ENCODE data around the gene SERP2.

DNA sequence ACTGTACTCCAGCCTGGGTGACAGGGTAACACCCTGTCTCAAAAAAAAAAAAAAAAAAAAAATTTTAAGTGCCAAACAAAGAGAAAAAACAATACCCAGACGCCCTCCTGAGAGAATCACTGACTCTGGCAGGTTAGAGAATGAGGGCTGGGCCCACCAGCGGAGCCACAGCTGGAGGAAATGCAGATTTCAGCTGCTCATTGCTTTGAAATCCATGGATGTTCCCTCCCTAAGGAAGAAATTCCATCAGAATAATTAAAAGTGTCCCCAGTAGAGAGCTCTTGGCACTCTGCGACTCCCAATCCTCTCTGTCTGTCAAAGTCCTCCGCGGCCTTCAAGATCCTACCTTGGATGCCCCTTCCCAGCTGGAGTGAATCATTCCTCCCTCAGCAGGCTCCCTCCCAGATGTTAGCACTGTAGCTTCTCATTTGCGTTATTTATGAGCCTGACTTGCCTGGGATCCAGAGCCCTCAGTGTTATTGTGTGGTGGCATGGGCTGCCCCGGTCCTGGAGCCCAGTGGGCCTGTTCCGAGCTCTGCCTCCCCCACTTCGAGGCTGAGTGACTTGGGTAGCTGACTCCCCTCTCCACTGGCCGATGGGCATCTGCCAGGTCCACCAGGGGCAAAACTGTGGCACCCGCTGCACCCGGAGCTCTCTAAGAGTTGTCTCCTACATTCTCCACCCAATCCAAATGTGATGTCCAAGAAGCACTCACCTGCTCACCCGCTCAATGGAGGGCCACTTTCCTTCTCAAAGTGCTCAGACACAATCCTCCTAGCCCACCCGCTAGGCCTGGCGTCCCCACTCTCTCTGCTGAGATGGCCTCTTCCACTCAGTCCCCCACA lies 47.0 kb downstream of the SERP2 start:
- TF ChIP-seq CTCF (IDR thresholded peaks at IDR 0.05), result no peak
- no peak for TF ChIP-seq POLR2A (IDR thresholded peaks at IDR 0.05)
